HCT116 (cell line): ENCODE data around the gene CDNF. TPM values are rescaled to one million over a fixed set of nuclear protein-coding genes. Genes with fewer than 3 reads are reported as not detected.
"Not testable (repeated sequence)": the region's sequence is repeated elsewhere in the genome, so short reads cannot be mapped to it uniquely, and the experiment has no call there.

Experiments
- ATAC-seq: fragments of 200-7000 bp; cut with Tn5 transposase; 2 replicates; pipeline ENCODE4 v1.9.1; 2020; ENCODE audit warnings: mild to moderate bottlenecking, moderate library complexity
- BruUV-seq: library from RNA; stranded (reverse); fragments of 400-500 nt; replicated peaks from 2 replicates; lab custom pipeline; 2021; lab: Mats Ljungman, UMichigan
- CTCF ChIA-PET: fragments of 300-600 bp; sonication (Branson Sonifier 250); formaldehyde crosslinking; loops from one replicate; lab custom pipeline; 2021; ENCODE audit warnings: antibody characterized with exemption; lab: Charles Lee
- POLR2A ChIA-PET: fragments of 300-600, 350-600 bp; sonication (Branson Sonifier 250); formaldehyde crosslinking; loops from one replicate; lab custom pipeline; 2021; ENCODE audit warnings: antibody characterized with exemption; lab: Charles Lee
- RAD21 ChIA-PET, 2 experiments: fragments of 300-600 bp; sonication (Branson Sonifier 250); formaldehyde crosslinking; loops; one replicate each; lab custom pipeline; 2023; ENCODE audit warnings: low total read pairs in 2 of 2; ENCODE audit not compliant: uncharacterized antibody in 2 of 2, unreplicated experiment in 2 of 2, low non-redundant PET in 1 of 2; lab: Charles Lee
- DNase-seq: peaks from one replicate; pipeline ENCODE4 v3.0.0-alpha.2; 2010; ENCODE audit warnings: low read depth, low spot score
- H2AFZ ChIP-seq: fragments of 200-600 bp; shearing (Covaris generic), sonication (generic); 2 replicates; pipeline ENCODE4 v1.6.1; 2017; ENCODE audit warnings: low read depth, mixed run types, mixed read lengths, antibody characterized with exemption, low read length; ENCODE audit not compliant: poor library complexity, severe bottlenecking
- H3K27ac ChIP-seq: 2 replicates; pipeline ENCODE4 v1.5.1; 2012; ENCODE audit warnings: low read depth, low read length
- H3K27me3 ChIP-seq: fragments of 200-600 bp; sonication (generic); 2 replicates; pipeline ENCODE4 v1.6.1; 2016; ENCODE audit warnings: mixed run types, low read length, mixed read lengths; ENCODE audit not compliant: insufficient read depth
- H3K36me3 ChIP-seq, 2 experiments: fragments of 200-500 bp in 1 of 2; fragments of 200-600 bp in 1 of 2; sonication (Bioruptor generic) in 1 of 2; sonication (generic) in 1 of 2; 2 replicates each; pipeline versions ENCODE4 v1.5.1 to v1.6.1; 2014 to 2016; ENCODE audit warnings: low read length in 2 of 2, inconsistent platforms in 1 of 2, mixed read lengths in 1 of 2, mixed run types in 1 of 2; ENCODE audit not compliant: insufficient read depth in 2 of 2, control insufficient read depth in 1 of 2
- H3K4me1 ChIP-seq, 2 experiments: fragments of 200-600 bp in 1 of 2; sonication (generic) in 1 of 2; 2 replicates each; pipeline versions ENCODE4 v1.5.1 to v1.6.1; 2012 to 2017; ENCODE audit warnings: low read length in 2 of 2, inconsistent platforms in 1 of 2, mild to moderate bottlenecking in 1 of 2, mixed read lengths in 1 of 2, mixed run types in 1 of 2, moderate library complexity in 1 of 2; ENCODE audit not compliant: insufficient read depth in 2 of 2, control insufficient read depth in 1 of 2
- H3K4me2 ChIP-seq: fragments of 200-600 bp; sonication (generic); 2 replicates; pipeline ENCODE4 v1.6.1; 2017; ENCODE audit warnings: mixed run types, low read length, mixed read lengths
- H3K4me3 ChIP-seq, 2 experiments: fragments of 200-600 bp in 1 of 2; sonication (generic) in 1 of 2; replicated peaks in 1 of 2; 2 replicates each; pipeline ENCODE4 v1.5.1; 2011 to 2016; ENCODE audit warnings: low read length in 2 of 2, control low read depth in 1 of 2, low read depth in 1 of 2, mild to moderate bottlenecking in 1 of 2, mixed read lengths in 1 of 2, mixed run types in 1 of 2
- H3K79me2 ChIP-seq: fragments of 200-600 bp; sonication (generic); 2 replicates; pipeline ENCODE4 v1.6.1; 2017; ENCODE audit warnings: mild to moderate bottlenecking, mixed run types, low read length, moderate library complexity, mixed read lengths; ENCODE audit not compliant: insufficient read depth
- H3K9ac ChIP-seq: fragments of 200-600 bp; sonication (generic); 2 replicates; pipeline ENCODE4 v1.6.1; 2016; ENCODE audit warnings: low read length, mixed read lengths
- H3K9me2 ChIP-seq: fragments of 200-600 bp; sonication (generic), shearing (Covaris generic); 2 replicates; pipeline ENCODE4 v1.6.1; 2017; ENCODE audit warnings: mixed run types, mild to moderate bottlenecking, moderate library complexity; ENCODE audit not compliant: insufficient read depth
- H3K9me3 ChIP-seq, 2 experiments: fragments of 200-500 bp in 1 of 2; fragments of 200-600 bp in 1 of 2; sonication (Bioruptor generic) in 1 of 2; sonication (generic) in 1 of 2; 2 replicates each; pipeline ENCODE4 v1.6.1; 2014 to 2017; ENCODE audit warnings: low read length in 2 of 2, mixed read lengths in 2 of 2, inconsistent platforms in 1 of 2, low read depth in 1 of 2, mild to moderate bottlenecking in 1 of 2, mixed run types in 1 of 2, moderate library complexity in 1 of 2; ENCODE audit not compliant: control insufficient read depth in 1 of 2, insufficient read depth in 1 of 2
- H4K20me1 ChIP-seq: fragments of 200-600 bp; sonication (generic), shearing (Covaris generic); 2 replicates; pipeline ENCODE4 v1.6.1; 2017; ENCODE audit warnings: mixed run types, mild to moderate bottlenecking, moderate library complexity; ENCODE audit not compliant: insufficient read depth
- JUND ChIP-seq: IDR thresholded peaks from 2 replicates; pipeline ENCODE4 v1.6.1; 2012
- POLR2AphosphoS5 ChIP-seq: IDR thresholded peaks from 2 replicates; pipeline ENCODE4 v1.6.1; 2011; ENCODE audit warnings: mild to moderate bottlenecking, low read depth, low read length, moderate library complexity
- SRF ChIP-seq: IDR thresholded peaks from 2 replicates; pipeline ENCODE4 v1.6.1; 2012; ENCODE audit warnings: low read depth
- ZNF274 ChIP-seq: fragments of 200-500 bp; sonication (Bioruptor generic); IDR thresholded peaks from 2 replicates; pipeline ENCODE4 v1.6.1; 2014; ENCODE audit warnings: mild to moderate bottlenecking, low read depth, low read length, inconsistent platforms
- intact Hi-C: fragments of 100-400 bp; cut with micrococcal nuclease; formaldehyde crosslinking; loops from 2 replicates; pipeline ENCODE4 v1.10.0; 2022
- total RNA-seq: library from RNA; stranded (reverse); gene quantifications from one replicate; pipeline ENCODE4 v1.2.1, GENCODE V29; 2021; ENCODE audit not compliant: unreplicated experiment
- TF ChIP-seq, protein P1 (sequence below), 3 experiments: fragments of 200-600 bp in 1 of 3; sonication (generic) in 1 of 3; IDR thresholded peaks in 2 of 3; conservative IDR thresholded peaks in 1 of 3; 2 replicates each; pipeline ENCODE4 v1.5.1; 2012 to 2017; ENCODE audit warnings: low read depth in 2 of 3, low read length in 2 of 3, antibody characterized with exemption in 1 of 3, borderline replicate concordance in 1 of 3, control low read depth in 1 of 3, mild to moderate bottlenecking in 1 of 3, mixed read lengths in 1 of 3, mixed run types in 1 of 3, moderate library complexity in 1 of 3; ENCODE audit not compliant: insufficient read depth in 1 of 3
- TF ChIP-seq, protein P2 (sequence below): IDR thresholded peaks from 2 replicates; pipeline ENCODE4 v1.6.1; 2012
- TF ChIP-seq, protein P3 (sequence below): IDR thresholded peaks from 2 replicates; pipeline ENCODE4 v1.6.1; 2012; ENCODE audit warnings: low read depth

CDNF gene
- total RNA-seq, 1 experiment from 2014 or later = 1.1 TPM

DNA sequence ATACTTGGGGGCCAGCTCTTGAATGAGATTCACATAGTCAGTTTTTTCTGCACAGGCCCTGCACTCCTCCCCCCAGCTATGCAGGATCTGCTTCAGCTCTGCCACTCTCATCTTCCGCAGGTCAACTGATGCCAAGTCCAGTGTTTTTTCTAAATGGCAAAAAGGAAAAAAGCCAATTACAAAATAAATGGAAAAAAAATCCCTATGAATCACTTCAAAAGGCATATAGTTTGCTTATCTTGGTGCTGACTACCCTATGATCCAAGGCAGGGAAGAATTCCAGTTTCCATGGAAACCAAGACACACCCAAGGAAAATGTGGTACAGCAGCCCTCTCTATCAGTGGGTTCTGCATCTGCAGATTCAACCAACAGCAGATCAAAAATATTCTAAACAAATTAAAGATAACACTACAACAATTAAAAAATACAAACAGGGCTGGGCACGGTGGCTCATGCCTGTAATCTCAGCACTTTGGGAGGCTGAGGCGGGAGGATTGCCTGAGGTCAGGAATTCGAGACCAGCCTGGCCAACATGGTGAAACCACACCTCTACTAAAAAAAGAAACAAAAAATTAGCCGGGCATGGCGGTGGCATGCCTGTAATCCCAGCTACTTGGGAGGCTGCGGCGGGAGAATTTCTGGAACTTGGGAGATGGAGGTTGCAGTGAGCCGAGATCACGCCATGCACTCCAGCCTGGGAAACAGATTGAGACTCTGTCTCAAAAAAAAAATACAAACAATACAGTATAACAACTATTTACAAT is 17.6 kb downstream of the CDNF start:
- Histone ChIP-seq H2AFZ (no peak overlapping the region), H3K9me2 (no peaks in the 10 kb centered on the region), H4K20me1 (no peaks in the 10 kb centered on the region), H3K27ac (no peak overlapping the region), H3K9me3 (no peaks in the 10 kb centered on the region), H3K9ac (no peak overlapping the region), H3K4me3 (no peak overlapping the region), H3K36me3 (no peaks in the 10 kb centered on the region), H3K79me2 (no peaks in the 10 kb centered on the region), H3K4me1 (peaks cover 0 to 10% of the 10 kb centered on the region in 2 experiments; a peak in 1 of 4 replicates), H3K27me3 (no peaks in the 10 kb centered on the region), H3K4me2 (no peak overlapping the region; the same call in 1 of the 2 replicates)
- POLR2A ChIA-PET = no interaction called here
- TF ChIP-seq POLR2AphosphoS5 (no peak), SRF (no peak), JUND (no peak), ZNF274 (no peak)
- TF ChIP-seq, protein P1, sequence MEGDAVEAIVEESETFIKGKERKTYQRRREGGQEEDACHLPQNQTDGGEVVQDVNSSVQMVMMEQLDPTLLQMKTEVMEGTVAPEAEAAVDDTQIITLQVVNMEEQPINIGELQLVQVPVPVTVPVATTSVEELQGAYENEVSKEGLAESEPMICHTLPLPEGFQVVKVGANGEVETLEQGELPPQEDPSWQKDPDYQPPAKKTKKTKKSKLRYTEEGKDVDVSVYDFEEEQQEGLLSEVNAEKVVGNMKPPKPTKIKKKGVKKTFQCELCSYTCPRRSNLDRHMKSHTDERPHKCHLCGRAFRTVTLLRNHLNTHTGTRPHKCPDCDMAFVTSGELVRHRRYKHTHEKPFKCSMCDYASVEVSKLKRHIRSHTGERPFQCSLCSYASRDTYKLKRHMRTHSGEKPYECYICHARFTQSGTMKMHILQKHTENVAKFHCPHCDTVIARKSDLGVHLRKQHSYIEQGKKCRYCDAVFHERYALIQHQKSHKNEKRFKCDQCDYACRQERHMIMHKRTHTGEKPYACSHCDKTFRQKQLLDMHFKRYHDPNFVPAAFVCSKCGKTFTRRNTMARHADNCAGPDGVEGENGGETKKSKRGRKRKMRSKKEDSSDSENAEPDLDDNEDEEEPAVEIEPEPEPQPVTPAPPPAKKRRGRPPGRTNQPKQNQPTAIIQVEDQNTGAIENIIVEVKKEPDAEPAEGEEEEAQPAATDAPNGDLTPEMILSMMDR (IDR thresholded peaks at IDR 0.05 in 2 of 3, conservative IDR thresholded peaks at IDR 0.05 in 1 of 3; ENCODE audit: borderline replicate concordance in 1 of 3, insufficient read depth in 1 of 3, low read depth in 2 of 3, low read length in 2 of 3) = no peak
- TF ChIP-seq, protein P2, sequence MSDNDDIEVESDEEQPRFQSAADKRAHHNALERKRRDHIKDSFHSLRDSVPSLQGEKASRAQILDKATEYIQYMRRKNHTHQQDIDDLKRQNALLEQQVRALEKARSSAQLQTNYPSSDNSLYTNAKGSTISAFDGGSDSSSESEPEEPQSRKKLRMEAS = no peak
- TF ChIP-seq, protein P3, sequence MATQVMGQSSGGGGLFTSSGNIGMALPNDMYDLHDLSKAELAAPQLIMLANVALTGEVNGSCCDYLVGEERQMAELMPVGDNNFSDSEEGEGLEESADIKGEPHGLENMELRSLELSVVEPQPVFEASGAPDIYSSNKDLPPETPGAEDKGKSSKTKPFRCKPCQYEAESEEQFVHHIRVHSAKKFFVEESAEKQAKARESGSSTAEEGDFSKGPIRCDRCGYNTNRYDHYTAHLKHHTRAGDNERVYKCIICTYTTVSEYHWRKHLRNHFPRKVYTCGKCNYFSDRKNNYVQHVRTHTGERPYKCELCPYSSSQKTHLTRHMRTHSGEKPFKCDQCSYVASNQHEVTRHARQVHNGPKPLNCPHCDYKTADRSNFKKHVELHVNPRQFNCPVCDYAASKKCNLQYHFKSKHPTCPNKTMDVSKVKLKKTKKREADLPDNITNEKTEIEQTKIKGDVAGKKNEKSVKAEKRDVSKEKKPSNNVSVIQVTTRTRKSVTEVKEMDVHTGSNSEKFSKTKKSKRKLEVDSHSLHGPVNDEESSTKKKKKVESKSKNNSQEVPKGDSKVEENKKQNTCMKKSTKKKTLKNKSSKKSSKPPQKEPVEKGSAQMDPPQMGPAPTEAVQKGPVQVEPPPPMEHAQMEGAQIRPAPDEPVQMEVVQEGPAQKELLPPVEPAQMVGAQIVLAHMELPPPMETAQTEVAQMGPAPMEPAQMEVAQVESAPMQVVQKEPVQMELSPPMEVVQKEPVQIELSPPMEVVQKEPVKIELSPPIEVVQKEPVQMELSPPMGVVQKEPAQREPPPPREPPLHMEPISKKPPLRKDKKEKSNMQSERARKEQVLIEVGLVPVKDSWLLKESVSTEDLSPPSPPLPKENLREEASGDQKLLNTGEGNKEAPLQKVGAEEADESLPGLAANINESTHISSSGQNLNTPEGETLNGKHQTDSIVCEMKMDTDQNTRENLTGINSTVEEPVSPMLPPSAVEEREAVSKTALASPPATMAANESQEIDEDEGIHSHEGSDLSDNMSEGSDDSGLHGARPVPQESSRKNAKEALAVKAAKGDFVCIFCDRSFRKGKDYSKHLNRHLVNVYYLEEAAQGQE = no peak
- DNase-seq (no peak), ATAC-seq (no peak)
- RAD21 ChIA-PET = no interaction called here
- BruUV-seq = no TSS peak
- intact Hi-C loops = loop anchor here (10.0 kb wide), 1 partner anchor 425 kb away; no protein-coding TSS in a partner anchor
- CTCF ChIA-PET = no interaction called here

DNA sequence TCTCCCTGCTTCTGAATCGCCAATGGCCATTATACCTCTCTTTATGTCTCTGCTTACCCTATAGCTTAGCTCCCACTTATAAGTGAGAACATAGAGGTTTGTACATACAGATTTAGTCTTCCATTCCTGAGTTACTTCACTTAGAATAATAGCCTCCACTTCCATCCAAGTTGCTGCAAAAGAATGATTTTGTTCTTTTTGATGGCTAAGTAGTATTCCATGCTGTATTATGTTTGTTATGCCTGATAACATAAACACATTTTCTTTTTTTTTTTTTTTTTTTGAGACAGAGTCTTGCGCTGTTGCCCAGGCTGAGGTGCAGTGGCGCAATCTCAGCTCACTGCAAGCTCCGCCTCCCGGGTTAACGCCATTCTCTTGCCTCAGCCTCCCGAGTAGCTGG is 21.1 kb downstream of the CDNF start:
- H3K9ac ChIP-seq, H3K79me2 ChIP-seq, ATAC-seq, H3K27ac ChIP-seq, H3K4me3 ChIP-seq, RAD21 ChIA-PET, BruUV-seq, H3K27me3 ChIP-seq, intact Hi-C loops, H3K9me2 ChIP-seq, H3K9me3 ChIP-seq, CTCF ChIA-PET, H4K20me1 ChIP-seq, DNase-seq, H3K36me3 ChIP-seq, H3K4me2 ChIP-seq, H2AFZ ChIP-seq, POLR2A ChIA-PET, H3K4me1 ChIP-seq: not testable (repeated sequence)
